HG02852 (cell line): Measurements from ENCODE around the gene DYNC1H1.

Experiments used
- ATAC-seq: cut with Tn5 transposase; IDR thresholded peaks from one replicate; pipeline ENCODE4 v1.9.1; 2021; ENCODE audit warnings: mild to moderate bottlenecking, moderate library complexity; ENCODE audit not compliant: unreplicated experiment

The DYNC1H1 gene

GRCh38 chr14:102029956-102030355 lies 65.6 kb downstream of the DYNC1H1 start:
- no peak for ATAC-seq

DNA sequence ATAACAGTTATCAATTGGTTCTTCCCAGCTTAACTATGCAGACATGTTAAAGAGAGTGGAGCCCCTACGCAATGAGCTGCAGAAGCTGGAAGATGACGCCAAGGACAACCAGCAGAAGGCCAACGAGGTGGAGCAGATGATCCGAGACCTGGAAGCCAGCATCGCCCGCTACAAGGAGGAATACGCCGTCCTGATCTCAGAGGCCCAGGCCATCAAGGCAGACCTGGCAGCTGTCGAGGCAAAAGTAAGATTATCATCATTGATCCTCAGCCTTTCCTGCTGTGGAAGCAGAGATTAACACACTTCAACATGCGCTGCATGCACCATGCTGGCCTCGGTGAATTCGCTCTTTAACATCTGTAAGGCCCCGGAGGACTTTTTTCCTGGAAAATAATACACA lies 68.9 kb downstream of the DYNC1H1 start:
- ATAC-seq, result no peak

DNA sequence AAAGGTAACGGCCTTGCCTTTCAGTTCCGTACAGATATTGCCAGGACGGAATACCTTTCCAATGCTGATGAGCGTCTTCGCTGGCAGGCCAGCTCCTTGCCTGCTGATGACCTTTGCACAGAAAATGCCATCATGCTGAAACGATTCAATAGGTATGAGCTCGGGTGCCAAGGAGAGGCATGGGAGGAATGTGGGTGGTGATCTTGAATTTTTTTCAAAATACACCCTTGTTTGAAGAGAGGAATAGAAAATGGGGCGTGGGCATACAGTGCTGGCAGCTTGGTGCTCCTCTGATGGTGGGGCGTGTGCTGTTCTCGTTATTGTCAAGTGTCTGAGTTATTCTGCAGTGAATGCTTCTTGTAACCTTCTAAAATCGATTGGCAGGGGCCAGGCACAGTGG lies 69.9 kb downstream of the DYNC1H1 start:
- no peak for ATAC-seq

- no peak for ATAC-seq
Observed at GRCh38 chr14:102035914-102036313, 71.5 kb downstream of the DYNC1H1 start.

DNA sequence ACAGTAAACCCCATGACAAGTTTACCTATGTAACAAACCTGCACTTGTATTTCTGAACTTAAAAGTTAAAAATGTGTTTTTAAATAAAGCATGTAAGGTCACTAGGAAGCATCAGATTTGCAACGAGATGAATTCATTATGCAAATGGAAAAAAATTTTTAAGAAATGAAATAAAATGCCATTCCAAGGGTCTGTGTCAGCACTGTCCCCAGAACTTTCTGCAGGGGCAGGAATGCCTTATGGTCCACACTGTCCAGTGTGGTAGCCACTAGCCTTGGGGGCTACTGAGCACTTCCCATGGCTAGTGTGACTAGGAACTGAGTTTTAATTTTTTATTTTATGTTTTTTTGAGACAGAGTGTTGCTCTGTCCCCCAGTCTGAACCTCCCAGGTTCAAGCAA lies 73.3 kb downstream of the DYNC1H1 start:
- no peak for ATAC-seq

DNA sequence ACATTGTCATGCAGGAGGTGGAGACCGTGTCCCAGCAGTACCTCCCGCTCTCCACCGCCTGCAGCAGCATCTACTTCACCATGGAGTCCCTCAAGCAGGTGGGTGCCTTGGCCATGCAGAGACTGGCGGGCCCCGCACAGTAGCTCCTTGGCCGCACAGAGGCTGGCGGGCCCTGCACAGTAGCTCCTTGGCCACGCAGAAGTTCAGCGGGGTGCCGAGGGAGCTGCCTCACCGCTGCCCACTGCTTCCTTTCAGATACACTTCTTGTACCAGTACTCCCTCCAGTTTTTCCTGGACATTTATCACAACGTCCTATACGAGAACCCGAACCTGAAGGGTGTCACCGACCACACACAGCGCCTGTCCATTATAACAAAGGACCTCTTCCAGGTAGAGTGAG lies 74.8 kb downstream of the DYNC1H1 start:
- no peak for ATAC-seq

DNA sequence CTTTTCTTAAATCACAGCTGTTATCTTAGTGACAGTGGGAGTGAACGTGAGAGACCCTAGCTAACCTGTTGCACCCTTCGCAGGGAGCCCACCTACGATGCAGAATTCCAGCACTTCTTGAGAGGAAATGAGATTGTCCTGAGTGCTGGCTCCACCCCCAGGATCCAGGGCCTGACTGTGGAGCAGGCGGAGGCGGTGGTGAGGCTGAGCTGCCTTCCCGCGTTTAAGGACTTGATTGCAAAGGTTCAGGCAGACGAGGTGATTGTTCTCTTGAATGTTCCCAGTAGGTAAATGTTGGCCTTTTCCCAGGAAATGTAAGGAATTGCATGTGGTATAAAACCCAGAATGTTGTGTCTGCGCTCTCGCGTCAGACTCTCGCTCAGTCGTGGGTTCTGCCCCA lies 75.8 kb downstream of the DYNC1H1 start:
- no peak for ATAC-seq

DNA sequence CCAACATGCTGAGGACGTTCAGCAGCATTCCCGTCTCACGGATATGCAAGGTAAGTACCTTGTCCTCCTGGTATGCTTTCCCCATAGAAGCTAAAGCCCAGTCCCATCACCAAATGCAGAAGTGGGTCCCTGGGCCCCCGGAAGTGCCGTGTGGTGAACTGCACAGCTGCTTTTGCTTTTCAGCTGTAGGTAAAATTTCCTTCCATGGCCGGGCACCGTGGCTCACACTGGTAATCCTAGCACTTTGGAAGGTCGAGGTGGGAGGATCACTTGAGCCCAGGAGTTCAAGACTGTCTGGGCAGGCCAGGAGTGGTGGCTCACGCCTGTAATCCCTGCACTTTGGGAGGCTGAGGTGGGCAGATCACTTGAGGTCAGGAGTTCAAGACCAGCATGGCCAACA lies 78.3 kb downstream of the DYNC1H1 start:
- ATAC-seq, result no peak

- ATAC-seq, result no peak
Observed at GRCh38 chr14:102043251-102044025, 79.1 kb downstream of the DYNC1H1 start.

DNA sequence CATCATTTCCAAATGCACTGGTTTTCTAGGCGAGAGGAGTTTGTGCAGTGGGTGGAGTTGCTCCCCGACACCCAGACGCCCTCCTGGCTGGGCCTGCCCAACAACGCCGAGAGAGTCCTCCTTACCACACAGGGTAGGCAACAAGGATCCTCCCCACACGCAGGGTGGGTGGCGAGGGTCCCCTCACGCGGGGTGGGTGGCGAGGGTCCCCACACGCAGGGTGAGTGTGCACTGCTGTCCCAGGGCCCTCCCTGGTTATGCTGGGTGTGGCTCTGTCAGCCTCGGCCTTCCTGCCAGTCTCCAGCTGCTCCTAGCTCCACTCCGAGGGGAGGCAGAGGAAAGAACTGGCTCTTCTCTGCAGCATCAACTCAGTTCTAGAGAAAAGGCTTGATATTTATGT lies 80.2 kb downstream of the DYNC1H1 start:
- ATAC-seq, result no peak

DNA sequence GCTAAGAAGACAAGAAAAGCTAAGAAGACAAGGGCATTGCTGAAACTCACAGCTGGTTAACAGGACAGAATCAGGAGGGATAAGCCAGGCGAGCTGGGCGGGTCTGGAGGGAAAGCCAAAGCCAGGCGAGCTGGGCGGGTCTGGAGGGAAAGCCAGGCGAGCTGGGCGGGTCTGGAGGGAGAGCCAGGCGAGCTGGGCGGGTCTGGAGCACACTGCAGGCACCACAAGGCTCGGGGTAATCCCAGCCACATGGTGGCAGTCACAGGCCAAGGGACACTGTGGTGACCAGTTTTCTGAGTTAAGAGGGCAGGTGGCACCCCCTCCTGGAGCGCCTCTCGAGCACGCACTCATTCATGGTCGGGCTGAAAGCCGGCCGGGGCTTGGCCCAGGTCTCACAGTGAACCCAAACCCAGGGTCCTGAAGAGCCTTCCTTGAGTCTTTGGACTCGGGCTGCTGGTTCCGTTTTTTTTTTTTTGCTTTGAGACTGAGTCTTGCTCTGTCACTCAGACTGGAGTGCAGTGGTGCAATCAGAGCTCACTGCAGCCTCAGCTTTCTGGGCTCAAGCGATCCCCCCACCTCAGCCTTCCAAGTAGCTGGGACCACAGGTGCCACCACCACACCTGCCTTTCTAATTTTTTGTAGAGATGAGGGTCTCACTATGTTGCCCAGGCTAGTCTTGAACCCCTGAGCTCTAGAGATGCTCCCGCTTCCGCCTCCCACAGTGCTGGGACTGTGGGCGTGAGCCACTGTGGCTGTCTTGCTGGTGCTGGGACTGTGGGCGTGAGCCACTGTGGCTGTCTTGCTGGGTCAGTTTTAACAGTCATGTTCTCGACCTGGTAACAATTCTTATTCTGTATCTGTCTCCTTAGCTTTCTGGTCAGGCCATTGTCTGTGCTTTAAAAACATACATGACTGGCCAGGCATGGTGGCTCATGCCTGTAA lies 82.2 kb downstream of the DYNC1H1 start:
- no peak for ATAC-seq

GRCh38 chr14:102047808-102048540 lies 83.6 kb downstream of the DYNC1H1 start:
- ATAC-seq, result no peak

DNA sequence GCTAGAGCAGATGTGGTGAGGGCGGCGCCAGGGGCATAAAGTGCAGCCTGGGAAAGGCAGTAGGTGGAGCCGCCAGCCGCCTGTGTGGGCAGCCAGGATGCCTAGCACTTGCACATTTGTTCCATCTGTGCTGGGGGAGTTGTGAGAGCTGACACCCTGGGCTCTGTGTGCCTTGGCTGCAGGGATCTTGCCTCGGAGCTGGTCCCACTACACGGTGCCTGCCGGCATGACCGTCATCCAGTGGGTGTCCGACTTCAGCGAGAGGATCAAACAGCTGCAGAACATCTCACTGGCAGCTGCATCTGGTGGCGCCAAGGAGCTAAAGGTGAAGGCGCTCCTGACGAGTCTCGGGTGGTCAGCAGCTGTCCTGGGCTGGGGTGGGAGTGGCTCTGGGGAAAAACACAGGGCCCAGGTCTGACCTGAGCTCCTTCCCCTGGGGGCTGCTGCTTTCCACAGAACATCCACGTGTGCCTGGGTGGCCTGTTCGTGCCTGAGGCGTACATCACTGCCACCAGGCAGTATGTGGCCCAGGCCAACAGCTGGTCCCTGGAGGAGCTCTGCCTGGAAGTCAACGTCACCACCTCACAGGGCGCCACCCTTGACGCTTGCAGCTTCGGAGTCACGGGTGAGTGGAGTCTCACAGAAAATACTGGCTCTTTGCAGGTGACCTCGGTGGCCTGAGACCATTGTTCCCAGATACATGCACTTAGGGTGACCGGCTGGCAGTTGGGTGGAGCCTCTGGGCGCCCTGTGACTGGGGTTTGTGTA lies 85.1 kb downstream of the DYNC1H1 start:
- no peak for ATAC-seq

GRCh38 chr14:102050026-102050405 lies 85.6 kb downstream of the DYNC1H1 start:
- ATAC-seq, result no peak

GRCh38 chr14:102050625-102051024 lies 86.3 kb downstream of the DYNC1H1 start:
- no peak for ATAC-seq

GRCh38 chr14:102052522-102052921 lies 88.1 kb downstream of the DYNC1H1 start:
- ATAC-seq, result no peak

GRCh38 chr14:102055181-102055901 lies 91.0 kb downstream of the DYNC1H1 start:
- no peak for ATAC-seq

GRCh38 chr14:102056694-102057442 lies 92.5 kb downstream of the DYNC1H1 start:
- no peak for ATAC-seq

- ATAC-seq, result no peak
Observed at GRCh38 chr14:102057480-102058114, 93.2 kb downstream of the DYNC1H1 start.
